Measurements from ENCODE around the gene RNF212B.
"Not testable (repeated sequence)": the region's sequence is repeated elsewhere in the genome, so short reads cannot be mapped to it uniquely, and the experiment has no call there.

The RNF212B gene

DNA sequence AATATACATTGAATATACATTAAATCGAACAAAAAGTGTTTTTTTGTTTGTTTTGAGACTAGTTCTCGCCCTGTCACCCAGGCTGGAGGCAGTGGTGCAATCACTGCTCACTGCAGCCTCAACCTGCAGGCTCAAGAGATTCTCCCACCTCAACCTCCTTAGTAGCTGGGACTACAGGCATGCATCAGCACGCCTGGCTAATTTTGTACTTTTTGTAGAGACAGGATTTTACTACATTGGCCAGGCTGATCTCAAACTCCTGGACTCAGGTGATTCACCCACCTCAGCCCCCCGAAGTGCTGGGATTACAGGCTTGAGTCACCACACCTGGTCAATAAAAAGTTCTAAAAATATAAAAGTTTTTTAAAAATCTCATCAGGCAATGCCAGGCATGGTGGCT, 10.2 kb upstream of the RNF212B start:
- no peak for TF ChIP-seq POLR2A (IDR thresholded peaks at IDR 0.05; ENCODE audit: extremely low read depth, insufficient read length)
- TF ChIP-seq, protein P1, sequence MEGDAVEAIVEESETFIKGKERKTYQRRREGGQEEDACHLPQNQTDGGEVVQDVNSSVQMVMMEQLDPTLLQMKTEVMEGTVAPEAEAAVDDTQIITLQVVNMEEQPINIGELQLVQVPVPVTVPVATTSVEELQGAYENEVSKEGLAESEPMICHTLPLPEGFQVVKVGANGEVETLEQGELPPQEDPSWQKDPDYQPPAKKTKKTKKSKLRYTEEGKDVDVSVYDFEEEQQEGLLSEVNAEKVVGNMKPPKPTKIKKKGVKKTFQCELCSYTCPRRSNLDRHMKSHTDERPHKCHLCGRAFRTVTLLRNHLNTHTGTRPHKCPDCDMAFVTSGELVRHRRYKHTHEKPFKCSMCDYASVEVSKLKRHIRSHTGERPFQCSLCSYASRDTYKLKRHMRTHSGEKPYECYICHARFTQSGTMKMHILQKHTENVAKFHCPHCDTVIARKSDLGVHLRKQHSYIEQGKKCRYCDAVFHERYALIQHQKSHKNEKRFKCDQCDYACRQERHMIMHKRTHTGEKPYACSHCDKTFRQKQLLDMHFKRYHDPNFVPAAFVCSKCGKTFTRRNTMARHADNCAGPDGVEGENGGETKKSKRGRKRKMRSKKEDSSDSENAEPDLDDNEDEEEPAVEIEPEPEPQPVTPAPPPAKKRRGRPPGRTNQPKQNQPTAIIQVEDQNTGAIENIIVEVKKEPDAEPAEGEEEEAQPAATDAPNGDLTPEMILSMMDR (IDR thresholded peaks at IDR 0.05; ENCODE audit: low read depth, low read length) = no peak
- TF ChIP-seq MYC (IDR thresholded peaks at IDR 0.05; ENCODE audit: low read depth, low read length) = no peak
- TF ChIP-seq, protein P2, sequence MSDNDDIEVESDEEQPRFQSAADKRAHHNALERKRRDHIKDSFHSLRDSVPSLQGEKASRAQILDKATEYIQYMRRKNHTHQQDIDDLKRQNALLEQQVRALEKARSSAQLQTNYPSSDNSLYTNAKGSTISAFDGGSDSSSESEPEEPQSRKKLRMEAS (IDR thresholded peaks at IDR 0.05; ENCODE audit: low read depth, low read length) = no peak
- no peak overlapping the region for H3K4me3 ChIP-seq (ENCODE audit: low read depth, low read length)
- no peak for DNase-seq (ENCODE audit: low read depth)

DNA sequence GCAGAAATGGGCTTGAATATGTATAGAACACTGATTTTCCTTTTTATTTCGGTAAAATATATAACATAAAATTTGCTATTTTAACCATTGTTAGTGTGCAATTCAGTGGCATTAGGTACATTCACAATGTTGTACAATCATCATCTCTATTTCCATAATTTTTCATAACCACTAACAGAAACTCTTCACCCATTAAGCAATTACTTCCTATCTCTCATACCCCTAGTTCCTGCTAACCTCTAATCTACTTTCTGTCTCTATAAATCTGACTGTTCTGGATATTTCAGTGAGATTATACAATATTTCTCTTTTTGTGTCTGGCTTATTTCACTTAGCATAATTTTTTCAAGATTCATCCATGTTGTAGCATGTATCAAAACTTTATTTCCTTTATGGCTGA, 8.9 kb upstream of the RNF212B start:
- DNase-seq (ENCODE audit: low read depth) = no peak
- H3K4me3 ChIP-seq (ENCODE audit: low read depth, low read length) = no peak overlapping the region
- TF ChIP-seq POLR2A (IDR thresholded peaks at IDR 0.05; ENCODE audit: extremely low read depth, insufficient read length) (no peak), MYC (IDR thresholded peaks at IDR 0.05; ENCODE audit: low read depth, low read length) (no peak)
- TF ChIP-seq, protein P2 (IDR thresholded peaks at IDR 0.05; ENCODE audit: low read depth, low read length) = no peak
- TF ChIP-seq, protein P1 (IDR thresholded peaks at IDR 0.05; ENCODE audit: low read depth, low read length) = no peak

DNA sequence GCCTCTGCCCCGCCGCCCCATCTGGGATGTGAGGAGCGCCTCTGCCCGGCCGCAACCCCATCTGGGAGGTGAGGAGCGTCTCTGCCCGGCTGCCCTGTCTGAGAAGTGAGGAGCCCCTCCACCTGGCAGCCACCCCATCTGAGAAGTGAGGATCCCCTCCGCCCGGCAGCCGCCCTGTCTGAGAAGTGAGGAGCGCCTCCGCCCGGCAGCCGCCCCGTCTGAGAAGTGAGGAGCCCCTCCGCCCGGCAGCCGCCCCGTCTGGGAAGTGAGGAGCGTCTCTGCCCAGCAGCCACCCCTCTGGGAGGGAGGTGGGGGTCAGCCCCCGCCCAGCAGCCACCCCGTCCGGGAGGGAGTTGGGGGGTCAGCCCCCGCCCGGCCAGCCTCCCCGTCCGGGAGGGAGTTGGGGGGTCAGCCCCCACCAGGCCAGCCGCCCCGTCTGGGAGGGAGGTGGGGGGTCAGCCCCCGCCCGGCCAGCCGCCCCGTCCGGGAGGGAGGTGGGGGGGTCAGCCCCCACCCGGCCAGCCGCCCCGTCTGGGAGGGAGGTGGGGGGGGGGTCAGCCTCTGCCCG, 5.4 kb upstream of the RNF212B start:
- H3K4me3 ChIP-seq (ENCODE audit: low read depth, low read length); DNase-seq (ENCODE audit: low read depth): not testable (repeated sequence)

DNA sequence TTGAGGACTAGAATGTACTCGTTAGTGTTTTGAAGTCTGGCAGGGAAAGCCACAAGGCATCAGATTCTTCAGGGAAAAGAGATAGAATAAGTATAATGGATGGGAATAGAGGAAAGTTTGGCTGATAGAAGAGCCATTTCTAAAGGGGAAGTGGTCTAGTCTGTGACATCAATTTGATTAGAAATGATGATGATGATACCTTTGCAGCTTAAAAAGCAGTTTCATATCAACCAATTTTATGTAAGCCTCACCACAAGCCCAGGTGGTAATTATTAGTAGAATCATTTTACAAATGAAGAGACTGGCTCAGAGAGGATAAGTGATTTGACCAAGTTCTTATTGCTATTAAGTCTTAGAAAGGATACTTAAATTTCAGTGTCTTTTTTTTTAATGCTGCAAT, 2.9 kb downstream of the RNF212B start:
- no peak overlapping the region for H3K4me3 ChIP-seq (ENCODE audit: low read depth, low read length)
- no peak for DNase-seq (ENCODE audit: low read depth)
- TF ChIP-seq MYC (IDR thresholded peaks at IDR 0.05; ENCODE audit: low read depth, low read length) (no peak), POLR2A (IDR thresholded peaks at IDR 0.05; ENCODE audit: extremely low read depth, insufficient read length) (no peak)
- TF ChIP-seq, protein P2 (IDR thresholded peaks at IDR 0.05; ENCODE audit: low read depth, low read length) = no peak
- TF ChIP-seq, protein P1 (IDR thresholded peaks at IDR 0.05; ENCODE audit: low read depth, low read length) = no peak

DNA sequence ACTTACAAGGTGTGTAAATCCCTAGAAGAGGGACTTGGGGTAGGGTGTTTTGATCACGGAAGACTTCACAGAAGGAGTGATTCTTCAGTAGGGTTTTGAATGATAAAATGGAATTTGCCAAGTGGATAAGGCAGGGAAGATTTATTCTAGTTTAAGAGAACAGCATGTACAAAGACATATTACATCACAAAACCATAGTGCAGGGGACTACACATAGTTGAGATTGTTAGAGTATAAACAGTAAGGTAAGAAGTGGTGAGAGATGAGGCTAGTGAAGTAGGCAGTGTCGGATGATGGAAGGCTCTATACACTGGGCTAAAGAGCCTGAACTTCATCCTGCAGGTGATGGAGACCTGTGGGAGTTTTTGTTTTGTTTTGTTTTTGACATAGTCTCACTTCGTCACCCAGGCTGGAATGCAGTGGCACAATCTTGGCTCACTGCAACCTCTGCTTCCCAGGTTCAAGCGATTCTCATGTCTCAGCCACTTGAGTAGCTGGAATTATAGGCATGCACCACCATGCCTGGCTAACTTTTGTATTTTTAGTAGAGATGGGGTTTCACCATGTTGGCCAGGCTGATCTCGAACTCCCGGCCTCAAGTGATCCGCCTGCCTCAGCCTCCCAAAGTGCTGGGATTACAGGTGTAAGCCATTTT, 3.5 kb downstream of the RNF212B start:
- not testable (repeated sequence) for DNase-seq (ENCODE audit: low read depth); H3K4me3 ChIP-seq (ENCODE audit: low read depth, low read length)

DNA sequence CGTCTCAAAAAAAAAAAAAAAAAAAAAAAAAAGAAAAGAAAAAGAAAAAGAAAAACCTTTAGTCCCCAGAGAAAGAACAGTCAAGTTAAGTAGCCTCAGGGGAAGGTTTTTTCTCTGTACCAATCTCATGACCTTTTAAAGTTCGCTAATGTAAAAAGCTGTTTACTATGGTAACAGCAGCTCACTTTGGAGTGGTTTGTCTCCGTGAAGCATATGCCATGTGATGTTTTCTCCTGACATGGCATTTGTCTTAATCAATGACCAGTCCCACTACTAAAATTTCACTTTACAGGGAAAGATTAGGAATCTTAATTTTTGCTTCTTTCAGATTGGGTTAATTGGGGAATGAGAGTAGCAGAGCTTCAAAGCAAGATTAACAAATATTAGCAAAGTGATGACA, 4.3 kb downstream of the RNF212B start:
- H3K4me3 ChIP-seq (ENCODE audit: low read depth, low read length) = no peak overlapping the region
- DNase-seq (ENCODE audit: low read depth) = no peak
- no peak for TF ChIP-seq MYC (IDR thresholded peaks at IDR 0.05; ENCODE audit: low read depth, low read length)
- TF ChIP-seq POLR2A (IDR thresholded peaks at IDR 0.05; ENCODE audit: extremely low read depth, insufficient read length) = no peak
- TF ChIP-seq, protein P2 (IDR thresholded peaks at IDR 0.05; ENCODE audit: low read depth, low read length) = no peak
- TF ChIP-seq, protein P1 (IDR thresholded peaks at IDR 0.05; ENCODE audit: low read depth, low read length) = no peak

DNA sequence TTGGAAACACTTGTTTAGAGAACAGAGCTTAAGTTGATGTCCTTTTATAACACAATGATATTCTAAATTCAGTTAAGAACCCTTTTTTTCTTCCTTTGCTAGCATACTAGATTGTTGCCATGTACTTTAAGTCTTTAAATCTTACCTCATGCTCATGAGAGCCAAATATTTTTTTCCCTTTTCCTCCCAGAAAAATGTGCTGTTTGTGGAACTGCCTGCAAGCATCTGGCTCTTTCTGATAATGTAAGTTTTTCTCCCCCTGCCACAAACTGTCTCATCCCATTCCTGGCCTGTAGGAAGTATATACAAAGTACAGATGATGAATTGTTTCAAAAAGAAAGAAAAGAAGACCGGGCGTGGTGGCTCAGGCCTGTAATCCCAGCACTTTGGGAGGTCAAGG, 5.3 kb downstream of the RNF212B start:
- H3K4me3 ChIP-seq (ENCODE audit: low read depth, low read length) = no peak overlapping the region
- no peak for TF ChIP-seq MYC (IDR thresholded peaks at IDR 0.05; ENCODE audit: low read depth, low read length)
- no peak for TF ChIP-seq POLR2A (IDR thresholded peaks at IDR 0.05; ENCODE audit: extremely low read depth, insufficient read length)
- TF ChIP-seq, protein P1 (IDR thresholded peaks at IDR 0.05; ENCODE audit: low read depth, low read length) = no peak
- TF ChIP-seq, protein P2 (IDR thresholded peaks at IDR 0.05; ENCODE audit: low read depth, low read length) = no peak
- no peak for DNase-seq (ENCODE audit: low read depth)
